CD14-positive monocyte (primary cell): ENCODE data around the gene ANTXR1. TPM values are rescaled to one million over a fixed set of nuclear protein-coding genes. Genes with fewer than 3 reads are reported as not detected.

Experiments used
- DNase-seq, 3 donors: peaks; one replicate each; pipeline ENCODE4 v3.0.0-alpha.2; 2011 to 2022
- H2AFZ ChIP-seq: 2 replicates; pipeline ENCODE4 v1.6.0; 2012; ENCODE audit warnings: mild to moderate bottlenecking, low read depth, low read length, inconsistent platforms; ENCODE audit not compliant: insufficient read depth, poor library complexity, severe bottlenecking
- H3K27ac ChIP-seq, 2 donors: 1 replicate in 1 of 2; 2 replicates in 1 of 2; pipeline ENCODE4 v1.5.1; 2012 to 2013; ENCODE audit warnings: low read length in 2 of 2, control low read depth in 1 of 2, inconsistent platforms in 1 of 2, low read depth in 1 of 2, mild to moderate bottlenecking in 1 of 2
- H3K27me3 ChIP-seq, 2 donors: one replicate each; pipeline versions ENCODE4 v1.6.0 to v1.6.1; 2011 to 2013; ENCODE audit warnings: low read length in 2 of 2; ENCODE audit not compliant: control insufficient read depth in 2 of 2, insufficient read depth in 2 of 2
- H3K36me3 ChIP-seq, 2 donors: replicated peaks in 1 of 2; 1 replicate in 1 of 2; 2 replicates in 1 of 2; pipeline versions ENCODE4 v1.5.1 to v1.6.1; 2012 to 2013; ENCODE audit warnings: low read length in 2 of 2, control low read depth in 1 of 2, inconsistent platforms in 1 of 2, mild to moderate bottlenecking in 1 of 2; ENCODE audit not compliant: insufficient read depth in 2 of 2, control insufficient read depth in 1 of 2
- H3K4me1 ChIP-seq, 2 donors: 1 replicate in 1 of 2; 2 replicates in 1 of 2; pipeline versions ENCODE4 v1.5.1 to v1.6.1; 2012 to 2013; ENCODE audit warnings: low read length in 2 of 2, control low read depth in 1 of 2, inconsistent platforms in 1 of 2, mild to moderate bottlenecking in 1 of 2, moderate library complexity in 1 of 2; ENCODE audit not compliant: insufficient read depth in 2 of 2, control insufficient read depth in 1 of 2
- H3K4me2 ChIP-seq: replicated peaks from 2 replicates; pipeline ENCODE3; 2012; ENCODE audit warnings: low read length, moderate library complexity, mild to moderate bottlenecking; ENCODE audit not compliant: poor library complexity, severe bottlenecking; ENCODE audit errors: extremely low read depth
- H3K4me3 ChIP-seq, 3 experiments: fragments of 200-600 bp in 1 of 3; sonication (generic) in 1 of 3; replicated peaks in 1 of 3; 1 replicate in 2 of 3; 2 replicates in 1 of 3; pipeline ENCODE4 v1.5.1; 2011 to 2013; ENCODE audit warnings: low read length in 3 of 3, mild to moderate bottlenecking in 3 of 3, control low read depth in 2 of 3, low read depth in 2 of 3, inconsistent platforms in 1 of 3, moderate library complexity in 1 of 3
- H3K79me2 ChIP-seq: 2 replicates; pipeline ENCODE4 v1.6.0; 2012; ENCODE audit warnings: mild to moderate bottlenecking, control low read depth, inconsistent platforms, low read length, moderate library complexity; ENCODE audit not compliant: insufficient read depth
- H3K9ac ChIP-seq: 2 replicates; pipeline ENCODE4 v1.6.0; 2017; ENCODE audit warnings: low read length, mild to moderate bottlenecking; ENCODE audit not compliant: insufficient read depth, poor library complexity, severe bottlenecking
- H3K9me3 ChIP-seq, 2 donors: replicated peaks in 1 of 2; 1 replicate in 1 of 2; 2 replicates in 1 of 2; pipeline versions ENCODE4 v1.5.1 to v1.6.1; 2012 to 2013; ENCODE audit warnings: low read length in 2 of 2, control low read depth in 1 of 2; ENCODE audit not compliant: control insufficient read depth in 1 of 2, insufficient read depth in 1 of 2
- H4K20me1 ChIP-seq: 2 replicates; pipeline ENCODE4 v1.6.0; 2012; ENCODE audit warnings: mild to moderate bottlenecking, low read length, control low read depth, moderate library complexity; ENCODE audit not compliant: insufficient read depth
- H3K27ac Mint-ChIP-seq, 7 donors: one replicate each; pipeline ENCODE4 v1.8.0; 2020; ENCODE audit warnings: mild to moderate bottlenecking in 7 of 7, mixed read lengths in 7 of 7, moderate library complexity in 6 of 7, inconsistent platforms in 2 of 7
- H3K27me3 Mint-ChIP-seq, 3 donors: one replicate each; pipeline ENCODE4 v1.8.0; 2021 to 2022; ENCODE audit warnings: low read depth in 3 of 3, mild to moderate bottlenecking in 3 of 3, mixed read lengths in 3 of 3, moderate library complexity in 3 of 3, inconsistent platforms in 1 of 3
- H3K36me3 Mint-ChIP-seq, 2 donors: one replicate each; pipeline ENCODE4 v1.8.0; 2020; ENCODE audit warnings: mixed read lengths in 2 of 2, inconsistent platforms in 1 of 2, mild to moderate bottlenecking in 1 of 2
- H3K4me1 Mint-ChIP-seq: one replicate; pipeline ENCODE4 v1.8.0; 2020; ENCODE audit warnings: mild to moderate bottlenecking, mixed read lengths
- H3K4me3 Mint-ChIP-seq, 2 donors: one replicate each; pipeline ENCODE4 v1.8.0; 2020; ENCODE audit warnings: mild to moderate bottlenecking in 2 of 2, mixed read lengths in 2 of 2, moderate library complexity in 1 of 2
- H3K9me3 Mint-ChIP-seq, 7 donors: one replicate each; pipeline ENCODE4 v1.8.0; 2020 to 2022; ENCODE audit warnings: mixed read lengths in 7 of 7, mild to moderate bottlenecking in 6 of 7, moderate library complexity in 6 of 7, inconsistent platforms in 2 of 7
- CTCF ChIP-seq: fragments of 200-600 bp; IDR thresholded peaks from one replicate; pipeline ENCODE4 v1.8.0; 2022; ENCODE audit warnings: antibody characterized with exemption, mild to moderate bottlenecking
- whole genome bisulfite sequencing: methylation state at CpG from one replicate; pipeline ENCODE4 v1.1.5; 2013; ENCODE audit warnings: missing lambda C conversion rate; ENCODE audit not compliant: insufficient coverage; 5-methylcytosine and 5-hydroxymethylcytosine counted together
- intact Hi-C, 2 donors: fragments of 100-400 bp; cut with micrococcal nuclease; formaldehyde crosslinking; loops; one replicate each; pipeline versions ENCODE4 v1.15.0 to v1.15.1; 2023
- polyA plus RNA-seq, 3 donors: library from polyadenylated mRNA; depleted of rRNA in 1 of 3; unstranded in 2 of 3; stranded (reverse) in 1 of 3; fragments of 300-500 nt in 2 of 3; fragments of >200 nt in 1 of 3; fragmentation: Illumina TruSeq in 2 of 3; gene quantifications; 1 replicate in 2 of 3; 2 replicates in 1 of 3; pipeline ENCODE4 v1.2.3, GENCODE V29; 2012 to 2021

Gene ANTXR1
- polyA plus RNA-seq, 3 donors = not detected

DNA sequence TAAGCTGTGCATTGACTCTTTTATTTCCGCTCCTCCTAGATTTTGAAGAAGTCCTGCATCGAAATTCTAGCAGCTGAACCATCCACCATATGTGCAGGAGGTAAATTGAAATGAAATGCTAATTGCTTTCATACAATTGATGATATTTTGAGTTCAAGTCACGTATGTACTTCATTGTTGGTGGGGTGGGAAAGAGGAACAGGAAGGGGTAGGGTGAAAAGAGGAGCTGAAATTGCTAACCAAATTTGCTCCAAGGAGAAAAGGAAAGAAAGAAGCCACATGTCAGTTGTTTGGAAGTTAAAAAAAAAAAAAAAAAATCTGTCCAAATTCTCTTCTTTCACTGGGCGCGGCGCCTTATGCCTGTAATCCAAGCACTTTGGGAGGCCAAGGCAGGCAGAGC, 77.8 kb downstream of the ANTXR1 start:
- H3K4me3 ChIP-seq = peak overlapping the region in 1 of 3 experiments; percentile 27
- H3K9me3 Mint-ChIP-seq = peaks cover 0 to under 1% (median 0%) of the 10 kb centered on the region in 7 donors
- no peaks in the 10 kb centered on the region for H3K9me3 ChIP-seq
- H3K4me2 ChIP-seq = peak overlapping the region; percentile 40
- no peak overlapping the region for H3K9ac ChIP-seq
- H3K27ac ChIP-seq = no peak overlapping the region
- H3K4me3 Mint-ChIP-seq = peak overlapping the region in 1 of 2 donors; percentile 39
- no peaks in the 10 kb centered on the region for H3K27me3 ChIP-seq
- H3K79me2 ChIP-seq = no peaks in the 10 kb centered on the region
- H3K4me1 Mint-ChIP-seq = peaks cover 30% of the 10 kb centered on the region
- DNase-seq = no peak
- H2AFZ ChIP-seq = no peak overlapping the region
- no peaks in the 10 kb centered on the region for H3K36me3 Mint-ChIP-seq
- H3K27ac Mint-ChIP-seq = peak overlapping the region in 2 of 7 donors; percentile 3 to 55
- no peaks in the 10 kb centered on the region for H3K36me3 ChIP-seq
- no peaks in the 10 kb centered on the region for H4K20me1 ChIP-seq
- intact Hi-C loops = loop anchor here in 1 of 2 donors (10.0 kb wide), 1 partner anchor 114 kb away; no protein-coding TSS in a partner anchor
- peaks cover 20 to 31% of the 10 kb centered on the region in 2 donors for H3K4me1 ChIP-seq
- peaks cover 0 to 3% (median 0%) of the 10 kb centered on the region in 3 donors for H3K27me3 Mint-ChIP-seq
- TF ChIP-seq CTCF = no peak
- WGBS = 0% methylated on average over 1 of the region's 6 CpGs

DNA sequence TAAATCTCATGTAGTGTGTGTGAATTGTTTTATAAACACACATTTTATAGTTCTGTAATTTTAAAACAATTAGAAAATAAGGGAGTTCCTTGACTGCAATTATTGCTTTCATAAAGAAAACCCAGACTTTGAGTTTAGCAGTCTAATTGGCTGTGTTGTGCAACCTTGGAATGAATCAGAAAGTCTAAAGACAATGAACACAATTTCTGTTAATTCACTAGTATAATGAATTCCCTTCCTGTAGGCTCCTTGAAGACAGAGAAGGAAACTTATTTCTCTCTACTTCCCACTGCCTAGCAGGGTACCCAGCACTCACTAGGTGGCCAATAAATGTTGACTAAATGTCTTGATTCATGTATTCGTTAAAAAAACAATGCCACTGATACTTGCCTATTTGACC, 79.9 kb downstream of the ANTXR1 start:
- no peak overlapping the region for H2AFZ ChIP-seq
- H3K36me3 ChIP-seq = no peaks in the 10 kb centered on the region
- H3K4me3 Mint-ChIP-seq = no peak overlapping the region
- no peak overlapping the region for H3K4me3 ChIP-seq
- H3K27ac Mint-ChIP-seq = no peak overlapping the region
- TF ChIP-seq CTCF = no peak
- peaks cover 30% of the 10 kb centered on the region for H3K4me1 Mint-ChIP-seq
- intact Hi-C loops = loop anchor here in 1 of 2 donors (10.0 kb wide), 1 partner anchor 112 kb away; no protein-coding TSS in a partner anchor
- no peaks in the 10 kb centered on the region for H4K20me1 ChIP-seq
- DNase-seq = peak in 1 of 3 donors; percentile 10
- H3K9ac ChIP-seq = no peak overlapping the region
- no peaks in the 10 kb centered on the region for H3K36me3 Mint-ChIP-seq
- peaks cover 20 to 31% of the 10 kb centered on the region in 2 donors for H3K4me1 ChIP-seq
- H3K79me2 ChIP-seq = no peaks in the 10 kb centered on the region
- peaks cover 0 to 3% (median 0%) of the 10 kb centered on the region in 7 donors for H3K9me3 Mint-ChIP-seq
- peaks cover 0 to 3% (median 3%) of the 10 kb centered on the region in 3 donors for H3K27me3 Mint-ChIP-seq
- H3K27ac ChIP-seq = no peak overlapping the region
- H3K27me3 ChIP-seq = no peaks in the 10 kb centered on the region
- no peaks in the 10 kb centered on the region for H3K9me3 ChIP-seq
- WGBS = no CpG with 5 or more reads among the region's 1 CpG
- no peak overlapping the region for H3K4me2 ChIP-seq
